ENCODE data around the gene GLS.
"Not testable (repeated sequence)": the region's sequence is repeated elsewhere in the genome, so short reads cannot be mapped to it uniquely, and the experiment has no call there.

Gene GLS

DNA sequence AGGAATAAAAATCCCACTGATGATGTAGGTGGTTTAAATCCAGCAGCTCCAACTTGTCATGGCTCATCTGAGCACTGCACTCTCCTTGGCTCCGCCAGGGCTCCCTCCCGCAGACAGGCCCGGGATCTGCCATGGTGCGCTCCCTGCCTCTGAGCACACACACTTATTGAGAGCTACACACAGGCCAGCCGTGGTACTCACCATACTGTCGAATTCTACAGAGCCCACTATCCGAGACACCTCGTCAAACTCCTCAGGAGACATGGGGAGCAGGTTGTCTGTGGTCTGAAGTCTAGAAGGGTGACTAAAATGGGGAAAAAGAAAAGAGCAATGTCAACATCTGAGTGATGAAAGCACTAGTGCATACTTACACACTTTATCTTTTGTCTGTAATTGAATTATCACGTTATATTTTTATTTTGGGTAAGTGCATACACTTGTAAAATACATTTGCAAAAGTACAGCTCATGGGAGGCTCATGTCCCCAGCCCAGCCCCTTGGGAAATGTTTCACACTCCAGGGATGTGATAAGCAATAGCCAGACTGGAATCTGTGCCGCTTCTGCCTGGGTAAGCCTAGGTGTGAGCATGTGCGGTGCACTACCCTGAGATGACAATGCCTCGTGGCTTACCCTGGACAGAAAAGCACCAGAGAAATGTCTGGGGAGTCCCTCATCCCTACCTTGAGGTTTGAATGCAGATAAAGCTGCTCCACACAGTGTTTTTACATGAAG, 94.2 kb downstream of the GLS start:
- DNase-seq, result no peak

DNA sequence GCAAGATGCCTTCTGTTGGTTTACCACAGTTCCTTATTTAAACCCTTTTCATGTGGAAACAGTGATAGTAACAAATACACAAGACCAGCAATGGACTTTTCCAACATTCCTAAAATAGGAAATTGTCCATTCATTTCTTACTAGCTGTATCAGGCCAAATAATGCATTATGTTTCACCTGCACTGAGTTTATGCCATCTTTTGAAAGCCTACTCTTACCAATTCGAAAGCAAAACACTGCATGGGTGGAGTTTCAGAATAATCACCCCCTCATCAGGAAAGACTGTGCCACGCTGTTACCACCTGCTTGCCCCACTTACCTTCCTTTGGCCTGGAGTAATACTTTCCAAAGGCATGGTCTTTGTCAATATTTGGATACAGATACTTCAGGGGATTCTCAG, 95.9 kb downstream of the GLS start:
- DNase-seq, result no peak

DNA sequence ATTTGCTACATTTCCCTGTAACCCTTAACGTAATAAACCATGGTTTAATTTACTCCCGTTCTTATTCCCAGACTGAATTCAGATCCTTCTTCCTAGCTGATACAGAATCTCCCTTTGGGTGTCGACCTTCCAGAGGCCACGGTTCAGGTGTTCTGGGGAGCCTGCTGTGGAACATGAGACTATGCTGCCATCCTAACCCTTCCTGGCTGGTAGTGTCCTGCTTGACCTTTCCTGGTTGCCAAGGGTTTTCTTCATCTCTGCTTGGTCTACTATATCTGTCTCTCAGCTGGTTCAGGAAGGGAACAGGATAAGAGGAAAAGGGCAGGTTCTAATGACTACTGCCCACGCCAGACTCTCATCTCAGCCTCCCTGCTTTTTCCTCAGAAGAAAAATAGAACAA, 96.9 kb downstream of the GLS start:
- DNase-seq, result no peak

DNA sequence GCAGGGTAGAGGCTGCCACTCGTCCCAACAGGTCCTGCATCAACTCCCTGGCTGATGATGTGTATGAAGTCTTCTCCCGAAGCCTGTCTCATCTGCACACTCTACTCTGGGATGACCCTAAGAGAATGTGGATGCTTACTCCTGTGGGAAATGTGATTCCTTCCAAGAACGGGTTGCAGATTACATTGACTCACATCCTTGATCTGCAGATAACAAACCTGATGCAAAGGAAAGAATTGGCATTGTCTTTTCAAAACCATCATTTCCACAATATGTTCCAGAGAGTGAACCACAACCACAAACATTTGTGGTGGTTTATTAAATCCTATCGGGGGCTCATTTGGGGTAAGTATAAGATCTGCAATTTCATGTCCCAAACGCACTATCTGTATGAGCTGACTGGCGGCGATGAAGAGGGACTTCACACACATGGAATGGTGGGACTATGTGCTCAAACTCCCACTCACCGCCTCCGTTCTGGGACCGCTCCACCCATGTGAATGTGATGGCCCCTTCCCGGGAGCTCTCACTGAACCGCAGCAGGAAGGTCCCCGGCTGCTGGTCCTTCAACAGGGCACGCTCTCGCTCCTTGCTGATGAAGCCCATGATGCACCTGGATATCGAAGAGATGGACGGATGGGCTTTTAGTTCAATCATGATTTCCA, 97.9 kb downstream of the GLS start:
- no peak for DNase-seq

DNA sequence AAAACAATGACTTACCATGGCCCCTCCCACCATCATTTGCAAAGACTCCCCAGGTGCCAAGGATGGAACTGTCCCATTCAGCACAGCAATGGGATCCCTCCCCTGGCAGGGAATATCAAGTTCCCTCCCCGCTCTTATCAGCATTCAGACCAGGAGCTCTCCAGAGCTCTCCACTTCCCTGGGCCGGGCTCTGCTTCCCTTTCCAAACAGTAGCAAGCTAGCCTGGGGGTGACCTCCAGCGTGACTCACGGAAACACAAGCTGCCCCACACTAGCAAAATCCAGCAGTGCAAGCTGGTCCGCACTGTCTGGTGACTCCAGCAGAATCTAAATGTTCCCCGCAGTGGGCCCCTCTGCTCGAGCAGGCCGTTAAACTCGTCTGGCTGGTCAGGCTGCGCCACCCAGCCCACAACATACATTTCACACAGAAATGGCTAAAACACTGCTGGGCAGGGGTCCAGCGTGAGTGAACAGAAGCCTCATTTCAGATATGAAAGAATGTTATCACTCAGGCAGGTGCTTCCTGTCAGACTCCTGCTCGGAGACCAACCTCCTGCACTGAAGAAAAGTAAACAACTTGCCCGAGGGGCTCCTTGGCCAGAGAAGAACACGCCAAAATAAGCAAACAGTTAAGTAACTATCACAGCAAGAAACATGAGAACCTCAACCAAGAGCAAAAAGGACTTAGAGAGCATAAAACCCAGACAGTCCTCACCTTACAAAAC, 99.4 kb downstream of the GLS start:
- DNase-seq, result no peak

DNA sequence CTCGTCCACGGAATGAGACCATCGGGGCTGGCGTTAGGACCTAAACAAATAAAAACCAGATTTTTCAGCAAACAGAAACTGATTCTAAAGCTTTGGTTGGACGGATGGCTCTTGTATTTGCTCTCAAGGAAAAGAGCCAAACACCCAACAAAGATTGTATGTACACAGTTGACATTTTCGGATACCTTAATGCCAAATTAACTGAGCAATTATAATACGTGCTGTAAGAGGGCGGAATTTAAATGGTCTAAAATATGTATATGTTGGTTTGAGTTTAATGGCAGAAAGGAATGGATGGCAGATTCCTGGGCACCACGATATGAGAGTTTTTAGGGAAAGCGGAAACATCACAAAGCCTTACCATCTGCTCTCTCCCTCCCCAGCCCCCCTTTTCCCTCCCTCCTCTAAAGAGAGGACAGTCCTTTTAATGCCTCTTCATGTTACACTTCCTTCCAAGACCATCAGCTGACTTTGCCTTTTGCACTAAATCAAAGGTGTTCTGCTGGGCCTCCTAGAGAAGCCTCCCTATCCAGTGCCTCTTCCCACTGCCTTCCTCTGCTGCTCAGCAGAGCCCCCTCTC, 100.1 kb downstream of the GLS start:
- no peak for DNase-seq

DNA sequence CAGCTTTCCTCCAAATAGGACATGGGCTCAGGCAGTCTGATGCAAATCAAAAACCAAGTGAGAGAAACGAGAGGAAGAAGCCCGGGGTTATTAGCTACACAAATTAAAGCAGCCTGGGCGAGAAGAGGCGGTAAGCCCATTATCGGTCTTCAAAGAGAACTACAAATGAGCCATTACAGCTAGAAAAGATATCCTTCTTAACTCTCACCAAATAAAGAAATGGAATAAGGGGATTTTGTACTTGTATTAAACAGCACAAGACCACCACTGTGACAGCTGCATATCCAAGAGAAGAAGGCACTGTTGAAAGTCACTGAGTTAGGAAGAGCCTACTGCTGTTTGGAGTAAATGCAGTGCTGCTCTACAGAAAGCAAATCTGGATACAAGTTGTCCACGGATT, 100.7 kb downstream of the GLS start:
- no peak for DNase-seq

DNA sequence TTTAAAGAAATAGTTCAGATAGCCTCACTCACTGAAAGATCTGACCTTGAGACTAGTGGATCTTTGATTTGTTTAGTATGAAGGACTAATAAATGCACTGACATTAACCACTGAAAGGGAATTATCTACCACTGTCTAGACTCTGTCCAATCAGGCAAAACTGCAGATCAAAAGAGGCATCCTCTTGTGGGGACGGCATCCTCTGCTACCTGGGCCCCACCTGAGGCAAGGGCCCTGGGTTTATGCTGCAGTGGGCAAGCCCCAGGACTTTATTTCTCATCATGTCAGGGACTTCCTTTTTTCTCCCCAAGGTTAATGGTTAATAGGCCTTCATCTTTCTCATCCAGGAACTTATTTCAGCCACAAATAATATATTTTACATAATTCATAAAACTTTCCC, 101.1 kb downstream of the GLS start:
- DNase-seq, result no peak

DNA sequence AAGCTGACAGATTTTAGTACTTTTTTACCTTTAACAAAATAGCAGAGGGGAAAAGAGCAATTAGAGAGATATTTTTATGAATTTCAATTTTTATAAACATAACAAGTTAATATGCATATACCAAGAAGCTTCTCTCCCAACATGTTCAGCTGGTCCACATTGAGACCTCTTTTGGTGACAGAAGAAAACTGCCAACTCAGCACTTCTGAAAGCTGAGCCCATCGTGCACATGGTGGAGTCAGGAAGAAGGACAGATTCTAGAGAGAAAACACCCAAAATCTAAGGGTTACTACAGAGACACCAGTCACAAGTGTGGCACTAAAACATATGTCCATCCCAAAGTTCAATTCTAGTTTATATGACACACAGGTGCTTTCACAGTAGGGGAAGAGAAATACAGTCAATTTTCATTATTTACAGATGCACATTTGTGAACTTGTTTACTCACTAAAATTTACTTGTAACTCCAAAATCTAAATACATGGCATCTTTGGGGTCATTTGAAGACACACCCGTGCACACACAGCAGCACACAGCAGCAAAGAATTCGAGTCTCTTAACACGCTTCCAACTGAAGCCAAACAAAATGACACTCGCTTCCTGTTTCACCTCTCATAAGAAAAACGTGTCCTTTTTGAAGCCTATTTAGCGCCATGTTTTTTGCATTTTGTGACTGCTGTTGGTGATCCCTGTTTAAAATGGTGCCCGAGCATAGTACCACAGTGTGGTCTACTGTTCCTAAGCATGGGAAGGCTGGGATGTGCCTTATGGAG, 101.8 kb downstream of the GLS start:
- no peak for DNase-seq

DNA sequence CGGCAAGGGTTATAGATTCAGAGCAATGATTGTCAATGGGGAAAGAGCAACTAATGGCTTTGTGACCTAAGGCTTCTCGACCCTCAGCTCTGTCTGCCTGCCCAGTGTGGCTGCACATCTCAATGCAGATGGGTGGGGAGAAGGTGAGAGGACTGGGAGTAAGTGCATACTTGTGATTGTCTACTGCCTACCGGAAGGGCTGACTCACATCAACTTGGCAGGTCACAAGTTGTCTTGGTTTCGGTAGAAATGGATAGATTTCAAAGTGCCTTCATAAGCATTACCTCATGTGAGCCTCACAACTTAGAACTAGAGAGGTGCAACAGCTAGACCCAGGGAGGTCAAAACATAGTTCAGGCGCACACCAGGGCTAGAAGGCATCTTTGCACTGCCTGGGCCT, 104.0 kb downstream of the GLS start:
- DNase-seq, result no peak

DNA sequence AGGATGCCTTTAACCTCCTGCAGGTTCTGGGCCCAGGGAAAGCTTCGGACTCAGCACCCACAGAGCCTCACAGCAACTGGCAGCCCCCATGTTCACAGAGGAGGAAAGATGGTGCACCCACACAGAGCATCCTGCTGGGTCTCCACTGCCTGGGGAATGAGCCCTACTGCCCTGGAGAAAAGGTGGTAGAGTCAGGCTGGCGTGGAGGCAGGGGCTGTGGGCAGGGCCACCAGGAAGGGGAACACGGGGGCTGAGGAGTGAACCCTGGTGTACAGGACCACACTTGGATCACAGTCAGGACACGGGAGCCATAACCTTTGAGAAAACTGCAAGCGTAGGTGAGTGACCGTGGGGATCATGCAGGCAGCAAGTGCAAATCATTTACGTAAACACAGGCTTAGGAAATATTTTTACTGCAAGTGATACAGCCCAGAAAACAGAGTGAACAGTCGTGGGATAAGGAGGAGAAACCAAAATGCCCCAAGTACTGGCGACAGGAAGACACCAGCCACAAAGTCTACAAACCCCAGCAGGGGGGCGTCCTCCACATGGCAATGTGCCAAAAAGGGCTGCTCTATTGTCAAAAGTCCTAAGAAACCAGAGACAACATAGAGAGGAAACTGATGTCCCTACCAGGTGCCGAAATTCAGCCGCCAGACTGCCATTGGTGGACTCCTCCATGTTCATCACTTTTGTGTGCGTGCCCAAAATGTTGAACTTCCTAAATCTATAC, 105.8 kb downstream of the GLS start:
- DNase-seq, result no peak

DNA sequence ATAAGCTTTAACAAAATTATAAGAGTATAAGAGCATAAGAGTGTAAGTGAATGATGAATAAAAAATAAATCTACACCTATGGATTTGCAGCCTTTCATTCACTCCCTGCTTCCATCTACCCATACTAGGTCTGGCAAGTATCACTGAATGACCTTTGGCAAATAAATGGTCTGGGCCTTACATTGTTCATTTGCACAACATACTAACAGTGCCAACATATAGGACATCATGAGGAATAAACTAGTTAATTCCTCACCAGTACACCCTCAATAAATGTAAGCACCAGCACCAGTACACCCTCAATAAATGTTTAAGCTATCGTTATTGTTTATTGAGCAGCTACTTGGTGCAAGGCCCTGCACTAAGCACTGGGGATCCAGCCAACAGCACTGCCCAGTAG, 106.5 kb downstream of the GLS start:
- DNase-seq, result no peak

DNA sequence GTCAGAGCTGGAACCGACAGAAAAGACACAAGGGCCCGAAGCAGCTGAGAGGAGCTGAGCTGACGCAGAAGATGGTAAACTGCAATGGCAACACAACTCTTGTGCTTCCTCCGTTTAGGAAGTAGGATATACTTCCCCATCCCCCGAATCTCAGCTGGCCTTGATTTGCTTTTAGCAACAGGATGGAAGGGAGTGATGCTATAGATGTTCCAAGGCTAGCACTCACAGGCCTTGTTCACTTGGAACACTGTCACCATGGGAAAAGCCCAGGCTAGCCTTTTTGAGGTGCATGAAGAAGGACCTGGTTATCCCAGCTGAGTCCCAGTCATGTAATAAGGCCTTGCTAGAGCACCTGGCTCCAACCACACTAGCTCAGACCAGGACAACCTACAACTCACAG, 107.3 kb downstream of the GLS start:
- DNase-seq, result no peak

DNA sequence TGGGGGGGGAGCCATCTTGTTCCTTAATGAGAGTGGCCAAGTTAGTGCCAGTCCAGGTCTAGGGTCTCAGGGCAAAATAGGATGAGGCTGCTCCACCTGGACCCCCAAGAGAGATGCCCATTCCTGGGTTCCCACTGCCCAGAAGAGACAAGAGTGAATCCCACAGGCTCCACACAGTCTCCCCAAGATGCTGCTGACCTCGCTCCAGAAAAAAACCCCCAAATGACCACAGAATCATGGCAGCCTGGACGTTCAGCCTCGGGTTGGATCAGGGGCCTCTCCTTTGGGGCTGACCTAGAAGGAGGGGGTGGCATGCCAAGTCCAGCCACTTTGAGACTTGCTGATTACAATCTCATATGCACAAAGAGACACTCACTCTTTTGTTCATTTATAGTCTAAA, 108.3 kb downstream of the GLS start:
- DNase-seq, result no peak

DNA sequence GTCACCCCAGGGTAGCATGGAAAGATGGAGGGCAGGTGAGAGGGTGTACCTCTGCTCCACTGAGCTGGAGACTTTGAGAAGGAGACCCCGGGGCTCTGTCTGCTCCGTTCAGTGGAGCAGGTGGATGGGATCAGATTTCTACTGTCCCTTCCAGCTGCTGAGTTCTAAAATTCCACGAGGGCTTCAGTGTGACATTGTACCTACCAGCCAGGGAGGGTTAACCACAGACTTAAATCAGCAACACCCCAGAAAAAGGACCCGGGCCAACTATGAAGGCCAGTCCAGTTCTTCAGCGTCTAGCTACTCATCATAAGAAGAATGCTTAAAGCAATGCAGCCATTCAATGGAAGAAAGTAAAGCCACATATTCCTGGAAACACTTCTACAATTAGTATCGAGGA, 109.5 kb downstream of the GLS start:
- DNase-seq, result no peak

DNA sequence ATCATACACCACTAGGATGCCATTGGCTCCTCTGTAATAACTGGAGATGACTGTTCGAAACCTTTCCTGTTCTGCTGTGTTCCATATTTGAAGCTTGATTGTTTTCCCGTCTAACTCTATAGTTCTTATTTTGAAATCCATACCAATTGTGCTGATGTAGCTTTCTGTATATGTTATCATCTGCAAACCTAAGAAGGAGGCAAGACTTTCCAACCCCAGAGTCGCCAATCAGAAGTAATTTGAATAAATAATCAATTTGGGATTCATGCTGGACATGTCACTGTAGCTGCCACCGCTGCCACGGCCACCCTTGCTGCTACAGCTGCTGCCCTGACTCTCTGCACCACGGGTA, 112.6 kb downstream of the GLS start:
- DNase-seq, result no peak

DNA sequence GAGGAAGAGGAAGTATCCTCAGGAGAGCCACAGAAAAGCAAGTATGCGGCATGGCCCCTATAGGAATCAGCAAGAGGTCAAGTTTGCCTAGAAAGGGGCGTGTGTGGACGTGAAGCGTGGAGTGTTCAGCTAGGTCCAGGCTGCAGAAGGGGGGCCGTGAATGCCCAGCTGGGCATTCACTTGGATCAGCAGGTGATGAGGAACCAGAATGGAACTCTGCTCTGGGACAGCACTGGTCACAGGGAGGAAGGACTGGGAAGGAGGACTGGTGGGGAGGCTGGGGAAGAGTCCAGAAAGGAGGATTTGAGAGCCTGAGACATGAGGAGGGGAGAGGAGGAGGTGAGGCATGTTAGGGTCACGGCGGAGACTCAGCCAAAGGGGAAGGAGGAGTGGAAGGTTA, 113.5 kb downstream of the GLS start:
- DNase-seq, result no peak

DNA sequence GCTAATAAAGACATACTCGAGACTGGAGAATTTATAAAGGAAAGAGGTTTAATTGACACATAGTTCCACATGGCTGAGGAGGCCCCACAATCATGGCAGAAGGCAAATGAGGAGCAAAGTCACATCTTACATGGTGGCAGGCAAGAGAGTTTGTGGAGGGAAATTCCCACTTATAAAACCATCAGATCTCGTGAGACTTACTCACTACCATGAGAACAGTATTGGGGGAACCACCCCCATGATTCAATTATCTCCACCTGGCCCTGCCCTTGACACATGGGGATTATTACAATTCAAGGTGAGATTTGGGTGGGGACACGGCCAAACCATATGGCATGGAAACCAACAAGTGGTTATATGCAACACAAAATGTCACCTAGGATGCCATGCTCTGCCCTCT, 114.7 kb downstream of the GLS start:
- not testable (repeated sequence) for DNase-seq

DNA sequence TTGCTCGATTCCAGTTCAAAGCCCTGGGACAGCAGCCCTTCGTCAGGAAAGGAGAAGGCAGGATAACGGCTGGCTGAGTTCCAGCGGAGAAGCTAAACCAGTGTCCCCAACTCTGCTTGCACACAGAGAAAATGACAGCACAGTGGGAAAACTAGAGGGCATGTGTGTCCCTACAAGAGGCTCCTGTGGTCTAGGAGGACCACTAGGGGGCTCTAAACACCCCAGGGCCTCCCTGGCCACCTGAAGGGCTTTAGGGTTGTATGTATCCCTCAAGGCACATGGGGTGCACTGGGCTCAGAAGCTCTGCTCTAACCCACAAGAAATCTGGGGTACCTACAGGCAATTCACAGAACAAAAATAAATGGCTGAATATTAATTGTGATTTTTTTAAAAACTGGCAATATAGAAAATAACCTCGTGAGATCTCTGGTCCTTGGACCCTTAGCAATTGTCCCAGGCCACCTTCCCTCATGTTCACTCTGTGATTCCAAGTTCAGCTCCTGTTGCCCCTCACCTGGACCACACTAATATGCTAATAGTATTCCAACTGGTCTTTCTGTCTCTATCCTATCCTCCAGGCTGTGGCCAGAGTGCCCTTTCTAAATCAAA, 115.8 kb downstream of the GLS start:
- no peak for DNase-seq

DNA sequence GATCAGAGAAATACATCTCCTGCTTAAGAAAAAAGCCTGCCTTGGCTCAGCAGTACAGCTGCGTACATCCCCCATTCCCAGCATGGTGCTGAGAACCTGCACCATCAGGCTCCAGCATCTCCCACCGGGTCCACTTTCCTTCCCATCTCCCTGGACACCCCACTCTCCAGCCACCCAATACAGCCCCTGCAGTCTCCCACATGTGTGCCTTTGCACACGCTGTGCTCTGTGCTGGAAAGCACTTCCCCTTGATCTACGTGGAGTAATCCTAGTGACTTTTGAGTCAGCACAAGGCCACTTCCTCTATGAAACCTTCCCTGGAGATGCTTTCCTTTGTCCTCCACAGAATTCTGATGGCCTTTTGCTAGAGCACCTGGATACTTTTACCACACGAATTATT, 116.3 kb downstream of the GLS start:
- no peak for DNase-seq

DNA sequence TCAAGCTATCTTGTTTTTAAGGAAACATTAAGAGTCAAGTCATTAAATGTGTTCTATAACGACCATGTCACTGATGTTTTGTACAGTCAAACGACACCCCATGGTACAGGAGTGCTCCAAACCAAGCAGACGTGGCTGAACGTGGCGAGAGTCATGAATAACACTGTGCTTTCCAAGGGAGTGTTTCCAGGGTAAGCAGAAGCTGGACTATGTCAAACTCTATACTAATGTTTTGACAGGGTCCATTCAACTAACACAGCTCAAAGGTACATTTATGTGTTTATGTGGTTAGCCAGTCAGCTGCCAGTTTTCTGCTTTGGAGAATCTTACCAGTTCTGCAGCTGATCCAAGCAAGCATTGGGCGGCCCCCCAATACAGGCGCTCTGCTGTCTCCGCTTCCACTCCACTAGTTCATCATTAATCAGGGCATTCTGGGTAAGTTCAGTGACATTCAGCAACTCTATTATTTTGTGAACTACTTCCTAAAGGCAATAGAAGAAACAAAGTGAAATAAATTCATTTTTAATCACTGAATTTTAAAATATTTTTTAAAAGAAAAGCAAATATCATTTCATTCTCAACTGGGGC, 117.0 kb downstream of the GLS start:
- DNase-seq, result no peak

DNA sequence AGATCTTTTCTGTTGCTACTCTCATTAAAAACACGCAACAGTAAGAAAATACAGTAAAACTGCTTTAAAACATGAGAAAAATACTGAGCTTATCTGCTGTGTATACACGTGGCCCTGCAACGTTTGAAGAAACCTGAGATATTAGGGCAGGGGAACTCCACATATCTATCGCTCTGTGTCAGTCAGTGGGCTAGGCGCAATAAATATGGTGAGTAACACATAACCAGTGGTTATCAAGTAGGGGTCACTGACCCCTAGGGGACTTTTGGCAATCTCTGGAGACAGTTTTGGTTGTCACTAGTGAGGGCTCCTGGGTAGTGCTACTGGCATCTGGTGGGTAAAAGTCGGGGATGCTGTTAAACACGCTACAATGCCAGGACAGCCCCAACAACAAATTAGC, 118.4 kb downstream of the GLS start:
- DNase-seq, result no peak

Data from NCI-H1048 (cell line).